Measurements from ENCODE around the gene LCT.

DNA sequence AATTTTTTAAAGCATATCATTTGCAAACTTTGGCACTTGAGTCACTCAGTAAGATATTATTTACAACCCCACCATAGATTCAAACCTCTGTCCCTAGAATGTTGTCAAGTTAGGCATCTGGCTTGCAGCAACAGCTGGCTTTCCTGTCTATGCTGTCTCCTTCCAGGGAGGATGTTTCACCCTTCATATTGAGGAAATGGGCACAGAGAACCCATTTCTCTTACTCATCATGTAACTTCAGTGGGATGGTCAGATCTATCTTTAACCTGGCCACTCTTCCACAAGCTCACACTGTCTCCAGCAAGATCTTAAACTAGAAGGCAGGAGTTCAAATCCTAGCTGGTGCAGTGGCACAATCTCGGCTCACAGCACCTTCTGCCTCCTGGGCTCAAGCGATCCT is 15.8 kb downstream of the LCT start:
- TF ChIP-seq, protein P1, sequence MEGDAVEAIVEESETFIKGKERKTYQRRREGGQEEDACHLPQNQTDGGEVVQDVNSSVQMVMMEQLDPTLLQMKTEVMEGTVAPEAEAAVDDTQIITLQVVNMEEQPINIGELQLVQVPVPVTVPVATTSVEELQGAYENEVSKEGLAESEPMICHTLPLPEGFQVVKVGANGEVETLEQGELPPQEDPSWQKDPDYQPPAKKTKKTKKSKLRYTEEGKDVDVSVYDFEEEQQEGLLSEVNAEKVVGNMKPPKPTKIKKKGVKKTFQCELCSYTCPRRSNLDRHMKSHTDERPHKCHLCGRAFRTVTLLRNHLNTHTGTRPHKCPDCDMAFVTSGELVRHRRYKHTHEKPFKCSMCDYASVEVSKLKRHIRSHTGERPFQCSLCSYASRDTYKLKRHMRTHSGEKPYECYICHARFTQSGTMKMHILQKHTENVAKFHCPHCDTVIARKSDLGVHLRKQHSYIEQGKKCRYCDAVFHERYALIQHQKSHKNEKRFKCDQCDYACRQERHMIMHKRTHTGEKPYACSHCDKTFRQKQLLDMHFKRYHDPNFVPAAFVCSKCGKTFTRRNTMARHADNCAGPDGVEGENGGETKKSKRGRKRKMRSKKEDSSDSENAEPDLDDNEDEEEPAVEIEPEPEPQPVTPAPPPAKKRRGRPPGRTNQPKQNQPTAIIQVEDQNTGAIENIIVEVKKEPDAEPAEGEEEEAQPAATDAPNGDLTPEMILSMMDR (conservative IDR thresholded peaks at IDR 0.05; ENCODE audit: low read depth in 2 of 2), result no peak
- TF ChIP-seq EZH2 (IDR thresholded peaks at IDR 0.05; ENCODE audit: low read depth, unreplicated experiment), result no peak
- TF ChIP-seq CREB1 (CRISPR knock-in tag; IDR thresholded peaks at IDR 0.05; ENCODE audit: low read depth), result no peak
- no peak for TF ChIP-seq POLR2AphosphoS5 (IDR thresholded peaks at IDR 0.05; ENCODE audit: low read depth)
- TF ChIP-seq, protein P2, sequence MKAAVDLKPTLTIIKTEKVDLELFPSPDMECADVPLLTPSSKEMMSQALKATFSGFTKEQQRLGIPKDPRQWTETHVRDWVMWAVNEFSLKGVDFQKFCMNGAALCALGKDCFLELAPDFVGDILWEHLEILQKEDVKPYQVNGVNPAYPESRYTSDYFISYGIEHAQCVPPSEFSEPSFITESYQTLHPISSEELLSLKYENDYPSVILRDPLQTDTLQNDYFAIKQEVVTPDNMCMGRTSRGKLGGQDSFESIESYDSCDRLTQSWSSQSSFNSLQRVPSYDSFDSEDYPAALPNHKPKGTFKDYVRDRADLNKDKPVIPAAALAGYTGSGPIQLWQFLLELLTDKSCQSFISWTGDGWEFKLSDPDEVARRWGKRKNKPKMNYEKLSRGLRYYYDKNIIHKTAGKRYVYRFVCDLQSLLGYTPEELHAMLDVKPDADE (IDR thresholded peaks at IDR 0.05), result no peak
- TF ChIP-seq, protein P3, sequence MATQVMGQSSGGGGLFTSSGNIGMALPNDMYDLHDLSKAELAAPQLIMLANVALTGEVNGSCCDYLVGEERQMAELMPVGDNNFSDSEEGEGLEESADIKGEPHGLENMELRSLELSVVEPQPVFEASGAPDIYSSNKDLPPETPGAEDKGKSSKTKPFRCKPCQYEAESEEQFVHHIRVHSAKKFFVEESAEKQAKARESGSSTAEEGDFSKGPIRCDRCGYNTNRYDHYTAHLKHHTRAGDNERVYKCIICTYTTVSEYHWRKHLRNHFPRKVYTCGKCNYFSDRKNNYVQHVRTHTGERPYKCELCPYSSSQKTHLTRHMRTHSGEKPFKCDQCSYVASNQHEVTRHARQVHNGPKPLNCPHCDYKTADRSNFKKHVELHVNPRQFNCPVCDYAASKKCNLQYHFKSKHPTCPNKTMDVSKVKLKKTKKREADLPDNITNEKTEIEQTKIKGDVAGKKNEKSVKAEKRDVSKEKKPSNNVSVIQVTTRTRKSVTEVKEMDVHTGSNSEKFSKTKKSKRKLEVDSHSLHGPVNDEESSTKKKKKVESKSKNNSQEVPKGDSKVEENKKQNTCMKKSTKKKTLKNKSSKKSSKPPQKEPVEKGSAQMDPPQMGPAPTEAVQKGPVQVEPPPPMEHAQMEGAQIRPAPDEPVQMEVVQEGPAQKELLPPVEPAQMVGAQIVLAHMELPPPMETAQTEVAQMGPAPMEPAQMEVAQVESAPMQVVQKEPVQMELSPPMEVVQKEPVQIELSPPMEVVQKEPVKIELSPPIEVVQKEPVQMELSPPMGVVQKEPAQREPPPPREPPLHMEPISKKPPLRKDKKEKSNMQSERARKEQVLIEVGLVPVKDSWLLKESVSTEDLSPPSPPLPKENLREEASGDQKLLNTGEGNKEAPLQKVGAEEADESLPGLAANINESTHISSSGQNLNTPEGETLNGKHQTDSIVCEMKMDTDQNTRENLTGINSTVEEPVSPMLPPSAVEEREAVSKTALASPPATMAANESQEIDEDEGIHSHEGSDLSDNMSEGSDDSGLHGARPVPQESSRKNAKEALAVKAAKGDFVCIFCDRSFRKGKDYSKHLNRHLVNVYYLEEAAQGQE (IDR thresholded peaks at IDR 0.05; ENCODE audit: unreplicated experiment), result no peak
- no peak for TF ChIP-seq ZNF114 (CRISPR knock-in tag; IDR thresholded peaks at IDR 0.05)
- no peak for TF ChIP-seq JUNB (IDR thresholded peaks at IDR 0.05; ENCODE audit: unreplicated experiment)
- no peak for TF ChIP-seq EZH2phosphoT487 (IDR thresholded peaks at IDR 0.05; ENCODE audit: unreplicated experiment)

Measured in GM23338 (cell line).